ENCODE data around the gene CACNA1B.
A peak's percentile ranks its signal among the peaks of the same experiment; 100 is the strongest.

The CACNA1B gene

GRCh38 chr9:138040446-138041430, 163.2 kb downstream of the CACNA1B start:
- DNase-seq (ENCODE audit: low spot score): no peak

- DNase-seq (ENCODE audit: low spot score): no peak
Observed at GRCh38 chr9:138042146-138042545, 164.6 kb downstream of the CACNA1B start.

DNA sequence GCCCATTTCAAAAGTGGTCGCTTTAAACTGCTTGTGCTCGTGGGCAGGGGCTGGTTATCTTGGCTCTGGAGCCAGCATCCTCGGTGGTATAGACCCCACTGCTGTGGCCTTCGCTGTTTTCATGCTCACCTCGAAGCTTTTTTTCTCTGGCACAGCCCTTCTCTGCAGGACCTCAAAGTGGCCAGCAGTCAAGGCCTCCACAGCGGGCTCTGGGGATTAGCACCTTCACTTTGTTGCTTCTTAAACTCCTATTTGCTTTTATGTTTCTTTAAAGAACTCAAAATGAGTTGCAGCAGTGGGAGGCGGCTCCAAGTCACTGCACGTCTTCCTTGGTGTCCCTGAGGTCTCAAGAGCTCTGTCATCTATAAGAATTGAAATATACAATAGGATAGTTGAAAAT, 165.1 kb downstream of the CACNA1B start:
- DNase-seq (ENCODE audit: low spot score): no peak

DNA sequence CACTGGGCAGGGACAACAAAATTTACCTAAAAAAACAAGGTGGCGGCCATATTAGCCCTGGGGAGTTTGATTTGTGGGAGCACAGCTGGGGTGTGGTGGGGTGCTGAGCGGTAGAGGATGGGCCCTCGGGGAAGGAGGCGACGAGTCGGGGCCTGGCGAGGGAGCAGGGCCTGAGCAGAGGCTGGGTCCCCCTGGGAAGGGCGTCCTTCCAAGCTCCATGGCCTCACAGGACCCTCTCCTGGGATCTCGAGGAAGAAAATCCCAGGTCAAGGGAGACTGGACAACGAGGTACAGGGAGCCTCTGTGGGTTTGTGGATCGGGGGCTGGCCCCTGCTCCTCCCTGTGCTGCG, 165.5 kb downstream of the CACNA1B start:
- no peak for DNase-seq (ENCODE audit: low spot score)

GRCh38 chr9:138043411-138044345, 166.1 kb downstream of the CACNA1B start:
- no peak for DNase-seq (ENCODE audit: low spot score)

GRCh38 chr9:138044485-138045383, 167.2 kb downstream of the CACNA1B start:
- peak; percentile 43 for DNase-seq (ENCODE audit: low spot score)

- DNase-seq (ENCODE audit: low spot score): no peak
Observed at GRCh38 chr9:138045541-138046490, 168.2 kb downstream of the CACNA1B start.

DNA sequence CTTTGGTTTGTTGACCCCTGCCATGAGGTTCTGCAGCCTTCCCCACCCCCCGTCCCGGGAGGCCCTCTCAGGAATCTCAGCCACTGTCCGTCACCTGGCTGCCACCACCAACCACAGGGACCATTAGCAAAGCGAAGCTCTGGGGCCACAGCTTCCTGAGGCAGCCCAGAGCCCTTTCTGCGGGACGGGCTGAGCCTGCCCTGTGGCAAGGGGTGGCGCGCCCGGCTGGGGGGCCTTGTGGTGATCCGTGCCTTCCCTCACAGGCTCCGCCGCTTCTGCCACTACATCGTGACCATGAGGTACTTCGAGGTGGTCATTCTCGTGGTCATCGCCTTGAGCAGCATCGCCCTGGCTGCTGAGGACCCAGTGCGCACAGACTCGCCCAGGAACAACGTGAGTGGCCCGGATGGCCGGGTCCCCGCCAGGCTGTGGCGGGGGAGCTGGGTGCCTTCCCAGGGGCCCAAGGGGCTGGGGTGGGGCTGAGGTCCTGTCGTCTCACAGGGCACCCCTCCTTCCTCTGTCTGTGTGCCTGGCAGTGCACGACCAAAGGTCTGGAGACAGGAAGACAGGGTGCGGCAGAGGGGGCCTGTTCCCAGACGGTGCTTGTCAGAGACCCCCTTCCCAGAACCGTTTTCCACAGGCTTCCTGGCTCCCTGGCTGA, 169.2 kb downstream of the CACNA1B start:
- no peak for DNase-seq (ENCODE audit: low spot score)

DNA sequence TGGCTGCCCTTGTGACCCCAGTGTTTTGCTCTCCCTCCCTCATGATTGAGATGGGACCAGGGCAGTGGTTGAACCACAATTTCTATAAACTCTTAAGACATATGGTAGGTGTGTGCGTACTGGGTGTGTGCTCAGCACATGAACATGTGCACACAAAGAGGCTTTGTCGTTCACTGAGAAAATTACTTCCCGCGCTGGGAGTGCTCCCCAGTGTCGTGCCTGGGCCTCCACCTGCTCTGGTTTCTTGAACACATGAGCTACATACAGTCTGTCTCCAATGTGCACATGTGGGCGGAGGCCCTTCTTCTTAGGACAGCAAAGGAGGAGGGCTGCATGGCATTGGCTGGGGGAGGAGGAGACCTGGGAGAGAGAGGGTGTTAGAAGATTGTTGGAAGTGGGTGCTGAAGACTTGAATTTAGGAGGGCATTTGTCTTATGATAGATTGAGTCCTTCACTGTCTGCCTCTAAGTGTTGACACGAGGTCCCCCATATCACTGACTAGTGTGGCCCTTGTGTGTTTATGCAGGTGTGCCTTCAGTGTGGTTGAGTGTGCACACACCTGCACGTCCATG, 170.0 kb downstream of the CACNA1B start:
- no peak for DNase-seq (ENCODE audit: low spot score)

DNA sequence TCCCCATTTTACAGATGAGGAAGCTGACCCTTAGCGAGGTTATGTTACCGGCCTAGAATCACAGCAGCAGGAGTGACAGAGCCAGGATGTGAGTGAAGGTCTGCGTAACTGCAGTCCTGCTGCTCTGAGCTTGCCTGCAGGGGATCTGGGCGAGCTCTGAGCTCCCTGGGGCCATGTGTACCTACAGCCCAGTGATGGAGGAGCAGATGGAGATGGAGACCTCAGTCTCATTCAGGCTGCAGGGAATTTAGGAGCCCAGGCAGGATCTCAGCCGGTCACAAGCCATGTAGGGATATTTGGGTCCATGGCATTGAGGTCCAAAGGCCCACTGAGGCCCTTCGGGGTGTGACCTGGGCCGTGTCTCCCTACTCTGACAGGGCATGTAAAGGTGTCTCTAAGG, 170.6 kb downstream of the CACNA1B start:
- DNase-seq (ENCODE audit: low spot score): no peak

DNA sequence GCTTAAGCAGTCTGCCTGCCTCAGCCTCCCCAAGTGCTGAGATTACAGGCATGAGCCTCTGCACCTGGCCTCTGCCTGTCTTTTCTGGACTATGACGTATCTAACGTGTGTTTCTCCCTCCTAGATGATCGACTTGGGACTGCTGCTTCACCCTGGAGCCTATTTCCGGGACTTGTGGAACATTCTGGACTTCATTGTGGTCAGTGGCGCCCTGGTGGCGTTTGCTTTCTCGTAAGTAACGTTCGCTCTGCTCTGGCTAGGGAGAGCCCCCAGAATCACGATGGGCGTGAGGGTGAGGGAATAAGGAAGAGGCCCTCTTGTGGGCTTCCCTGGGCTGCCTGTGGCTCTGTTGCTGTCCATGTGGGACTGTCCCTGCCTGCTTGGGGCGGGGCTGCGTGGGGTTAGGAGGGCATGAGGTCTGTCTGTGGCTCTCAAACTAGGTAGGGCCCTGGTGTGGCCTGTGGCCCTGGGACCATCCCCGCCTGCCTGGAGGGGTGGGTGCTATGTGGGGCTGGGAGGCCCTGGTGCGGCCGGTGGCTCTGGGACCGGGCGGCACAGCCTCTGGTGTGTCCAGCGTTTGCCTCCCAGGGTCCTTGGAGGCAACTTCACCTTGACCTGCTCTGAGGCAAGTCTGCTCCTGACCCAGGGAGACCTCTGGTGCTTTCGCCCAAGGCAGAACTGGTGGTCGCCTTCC, 171.7 kb downstream of the CACNA1B start:
- DNase-seq (ENCODE audit: low spot score): no peak

GRCh38 chr9:138049779-138050471, 172.3 kb downstream of the CACNA1B start:
- no peak for DNase-seq (ENCODE audit: low spot score)

DNA sequence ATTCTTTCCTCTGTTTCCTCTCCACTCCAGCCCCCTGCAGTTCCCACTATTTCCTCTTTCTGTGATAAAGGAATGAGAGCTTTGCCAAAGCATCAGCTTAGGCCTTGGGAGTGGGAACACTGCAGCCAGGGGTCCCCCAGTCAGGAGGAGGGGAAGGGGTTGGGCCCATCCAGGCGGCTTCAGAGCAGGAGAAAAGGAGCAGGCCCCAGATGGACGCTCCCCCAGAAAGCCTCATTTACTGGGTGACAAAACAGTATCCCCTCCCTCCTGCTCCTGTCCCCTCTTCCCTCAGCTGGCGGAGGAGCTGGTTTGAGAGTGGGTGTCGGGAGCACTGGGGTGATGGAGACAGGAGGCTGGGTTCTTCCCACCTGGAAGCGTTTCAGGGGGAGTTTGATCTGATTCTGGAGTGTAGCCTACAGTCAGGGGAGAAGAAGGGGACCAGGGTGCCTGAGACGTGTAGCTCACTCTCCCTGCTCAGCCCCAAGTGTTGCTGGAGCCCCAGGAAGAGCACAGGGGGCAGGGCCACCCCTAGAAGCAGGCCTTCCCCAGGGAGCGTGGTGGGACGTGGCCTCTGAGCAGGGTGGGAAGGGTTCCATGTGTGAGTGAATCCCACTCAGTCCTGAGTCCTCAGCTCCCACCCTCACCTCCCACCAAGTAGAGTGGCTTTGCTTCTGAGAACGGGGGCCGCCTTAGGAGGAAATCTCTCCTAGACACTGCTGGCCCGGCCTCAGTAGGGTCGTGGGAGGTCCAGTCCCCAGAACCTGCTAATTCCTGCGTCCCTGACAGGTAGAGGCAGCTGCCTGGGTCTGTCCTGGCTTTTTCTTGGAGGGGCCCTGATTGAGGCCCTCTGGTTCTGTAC, 173.1 kb downstream of the CACNA1B start:
- DNase-seq (ENCODE audit: low spot score): no peak

DNA sequence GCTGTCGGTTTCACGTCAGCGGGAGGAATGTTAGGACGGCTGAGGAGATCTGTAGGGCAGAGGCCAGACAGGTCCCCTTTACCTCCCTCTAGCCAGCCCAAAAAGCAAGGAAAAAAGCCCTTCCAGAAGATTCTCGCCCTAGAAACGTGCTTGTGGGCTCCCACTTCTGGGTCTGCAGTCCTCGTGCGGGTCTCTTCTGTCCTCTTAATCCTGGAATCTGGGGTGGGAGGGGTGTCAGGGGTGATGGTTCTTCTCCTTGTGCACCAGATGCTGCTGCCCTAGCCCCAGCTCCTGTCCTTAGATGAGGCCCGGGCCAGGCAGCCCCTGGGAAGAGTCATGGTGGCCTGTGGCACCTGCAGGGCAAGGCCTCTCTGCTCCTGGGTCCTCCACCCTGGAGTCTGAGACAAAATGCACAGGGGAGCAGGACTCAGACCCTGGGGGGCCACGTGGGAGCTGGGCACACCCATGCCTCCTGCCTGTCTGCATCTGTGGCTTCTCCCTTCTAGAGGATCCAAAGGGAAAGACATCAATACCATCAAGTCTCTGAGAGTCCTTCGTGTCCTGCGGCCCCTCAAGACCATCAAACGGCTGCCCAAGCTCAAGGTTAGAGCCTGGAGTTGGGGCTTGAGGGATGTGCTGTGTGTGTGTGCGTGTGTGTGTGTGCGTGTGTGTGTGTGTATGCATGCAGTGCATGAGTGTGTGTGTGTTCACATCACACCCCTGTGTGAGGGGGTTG, 174.2 kb downstream of the CACNA1B start:
- no peak for DNase-seq (ENCODE audit: low spot score)

DNA sequence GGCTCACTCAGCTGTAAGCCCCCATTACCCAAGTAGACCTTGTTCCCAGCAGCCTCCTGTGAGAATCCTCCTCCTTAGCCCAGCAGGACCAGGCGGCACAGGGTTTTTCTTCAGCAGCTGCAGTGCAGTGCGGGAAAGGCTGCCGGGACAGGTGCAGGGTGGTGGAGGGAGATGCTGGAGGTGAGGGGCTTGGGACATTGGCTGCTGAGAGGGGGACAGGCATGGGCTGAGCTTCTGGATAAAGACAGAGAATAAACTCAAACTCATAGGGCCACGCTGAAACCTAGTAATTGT, 174.7 kb downstream of the CACNA1B start:
- DNase-seq (ENCODE audit: low spot score): no peak

DNA sequence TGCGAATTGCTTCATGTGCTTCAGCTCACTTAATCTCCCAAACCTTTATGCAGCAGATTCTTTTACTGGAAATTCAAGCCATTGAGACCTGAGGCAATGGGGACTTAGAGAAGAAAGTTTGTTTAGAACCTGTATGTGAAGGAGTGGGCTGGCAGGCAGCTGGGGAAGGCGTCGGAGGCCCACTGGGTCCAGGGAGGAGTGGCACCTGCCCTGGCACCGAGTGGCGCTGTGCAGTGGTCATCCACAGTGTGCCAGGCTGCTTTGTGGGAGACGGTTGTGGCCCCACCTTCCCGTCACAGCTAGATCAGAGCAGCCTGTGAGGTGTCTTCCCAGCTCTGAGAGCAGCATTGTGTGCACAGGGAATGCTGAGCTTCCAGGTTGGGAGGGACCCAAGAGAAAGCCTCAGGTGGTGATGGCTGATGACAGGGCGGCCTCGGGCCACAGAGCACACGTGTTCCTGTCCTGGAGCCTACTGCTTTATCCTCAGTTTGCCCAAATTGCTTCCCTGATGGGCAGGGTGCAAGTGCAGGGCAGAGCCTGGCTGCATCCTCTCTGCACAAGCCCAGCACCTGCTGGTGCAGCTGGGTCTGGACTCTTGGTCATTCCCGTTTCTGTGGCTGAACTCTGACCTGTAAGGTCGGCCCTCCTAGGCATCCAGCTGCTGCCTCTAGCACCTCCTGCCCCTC, 175.2 kb downstream of the CACNA1B start:
- DNase-seq (ENCODE audit: low spot score): no peak
